BJ (cell line): ENCODE data around the gene SV2C. TPM values are rescaled to one million over a fixed set of nuclear protein-coding genes. Genes with fewer than 3 reads are reported as not detected.

Source experiments
- CTCF ChIA-PET: fragments of 350-600 bp; formaldehyde crosslinking; extraction: SDS; loops from one replicate; lab custom pipeline; 2021; ENCODE audit warnings: antibody characterized with exemption, inconsistent platforms; lab: Yijun Ruan, JAX
- POLR2A ChIA-PET: fragments of 300-600 bp; sonication (Branson Sonifier 250); formaldehyde crosslinking; extraction: SDS; loops from one replicate; lab custom pipeline; 2021; ENCODE audit warnings: antibody characterized with exemption; lab: Charles Lee
- DNase-seq: peaks from one replicate; pipeline ENCODE4 v3.0.0-alpha.2; 2011; ENCODE audit warnings: low read depth
- H3K27me3 ChIP-seq: 2 replicates; pipeline ENCODE4 v1.6.0; 2011; ENCODE audit warnings: low read length; ENCODE audit not compliant: control insufficient read depth, insufficient read depth
- H3K36me3 ChIP-seq: 2 replicates; pipeline ENCODE4 v1.5.1; 2011; ENCODE audit warnings: low read length; ENCODE audit not compliant: control insufficient read depth, insufficient read depth
- H3K4me3 ChIP-seq: 2 replicates; pipeline ENCODE4 v1.5.1; 2011; ENCODE audit warnings: low read depth, mild to moderate bottlenecking, control low read depth, low read length
- polyA plus RNA-seq: library from polyadenylated mRNA; depleted of rRNA; stranded (reverse); fragments of >200 nt; gene quantifications from 2 replicates; pipeline ENCODE4 v1.2.3, GENCODE V29; 2011
- TF ChIP-seq, protein P1 (sequence below): IDR thresholded peaks from 2 replicates; pipeline ENCODE4 v1.5.1; 2011; ENCODE audit warnings: low read depth, mild to moderate bottlenecking, control low read depth, inconsistent platforms, low read length, moderate library complexity; ENCODE audit not compliant: insufficient read depth

SV2C gene
- polyA plus RNA-seq, 1 experiment: not detected

DNA sequence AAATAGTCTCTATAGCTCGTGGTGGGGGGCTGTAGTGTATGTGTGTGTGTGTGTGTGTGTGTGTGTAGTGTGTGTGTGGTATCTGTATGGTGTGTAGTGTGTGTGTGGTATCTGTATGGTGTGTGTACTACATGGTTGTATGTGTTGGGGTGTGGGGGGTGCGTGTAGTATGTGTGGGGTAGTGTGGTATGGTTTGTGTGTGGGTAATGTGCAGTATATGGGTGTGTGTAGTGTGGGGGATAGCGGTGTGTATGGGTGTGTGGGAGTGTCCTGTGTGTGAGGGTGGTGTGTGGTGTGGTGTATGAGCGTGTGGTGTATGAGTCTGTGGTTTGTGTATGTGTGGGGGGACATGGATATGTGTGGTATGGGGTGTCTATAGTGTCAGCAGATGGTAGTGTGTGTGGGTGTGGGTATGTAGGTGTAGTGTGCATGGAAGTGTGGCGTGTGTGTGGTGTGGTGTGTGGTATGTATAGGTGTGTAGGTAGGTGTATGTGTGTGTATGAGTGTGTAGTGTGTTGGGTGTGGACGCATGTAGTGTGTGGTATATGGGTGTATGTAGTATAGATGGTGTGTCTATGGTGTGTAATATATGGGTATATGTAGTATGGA is 174.1 kb downstream of the SV2C start:
- POLR2A ChIA-PET: no interaction called here
- H3K4me3 ChIP-seq: no peak overlapping the region
- DNase-seq: no peak
- TF ChIP-seq, protein P1, sequence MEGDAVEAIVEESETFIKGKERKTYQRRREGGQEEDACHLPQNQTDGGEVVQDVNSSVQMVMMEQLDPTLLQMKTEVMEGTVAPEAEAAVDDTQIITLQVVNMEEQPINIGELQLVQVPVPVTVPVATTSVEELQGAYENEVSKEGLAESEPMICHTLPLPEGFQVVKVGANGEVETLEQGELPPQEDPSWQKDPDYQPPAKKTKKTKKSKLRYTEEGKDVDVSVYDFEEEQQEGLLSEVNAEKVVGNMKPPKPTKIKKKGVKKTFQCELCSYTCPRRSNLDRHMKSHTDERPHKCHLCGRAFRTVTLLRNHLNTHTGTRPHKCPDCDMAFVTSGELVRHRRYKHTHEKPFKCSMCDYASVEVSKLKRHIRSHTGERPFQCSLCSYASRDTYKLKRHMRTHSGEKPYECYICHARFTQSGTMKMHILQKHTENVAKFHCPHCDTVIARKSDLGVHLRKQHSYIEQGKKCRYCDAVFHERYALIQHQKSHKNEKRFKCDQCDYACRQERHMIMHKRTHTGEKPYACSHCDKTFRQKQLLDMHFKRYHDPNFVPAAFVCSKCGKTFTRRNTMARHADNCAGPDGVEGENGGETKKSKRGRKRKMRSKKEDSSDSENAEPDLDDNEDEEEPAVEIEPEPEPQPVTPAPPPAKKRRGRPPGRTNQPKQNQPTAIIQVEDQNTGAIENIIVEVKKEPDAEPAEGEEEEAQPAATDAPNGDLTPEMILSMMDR: no peak
- CTCF ChIA-PET: no interaction called here
- H3K36me3 ChIP-seq: no peaks in the 10 kb centered on the region
- no peaks in the 10 kb centered on the region for H3K27me3 ChIP-seq

DNA sequence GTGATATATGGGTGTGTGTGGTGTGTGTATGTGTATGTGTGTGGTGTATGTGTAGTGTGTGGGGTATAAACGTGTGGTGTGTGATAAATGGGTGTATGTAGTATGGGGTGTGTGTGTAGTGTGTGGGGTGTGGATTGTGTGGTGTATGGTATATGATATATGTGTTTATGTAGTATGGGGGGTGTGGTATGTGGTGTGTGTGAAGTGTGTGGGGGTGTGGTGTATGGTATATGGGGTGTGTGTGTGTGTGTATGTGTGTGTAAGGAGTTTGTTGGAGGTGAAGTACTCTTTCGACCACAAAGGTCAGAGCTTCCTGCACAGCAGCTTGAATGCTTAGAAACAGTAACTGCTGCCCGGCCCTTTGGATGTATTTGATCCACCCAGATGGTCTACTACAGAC is 174.7 kb downstream of the SV2C start:
- no peak for DNase-seq
- no peaks in the 10 kb centered on the region for H3K27me3 ChIP-seq
- TF ChIP-seq, protein P1: no peak
- H3K36me3 ChIP-seq: no peaks in the 10 kb centered on the region
- no peak overlapping the region for H3K4me3 ChIP-seq
- CTCF ChIA-PET: interaction anchor here (0.6 kb wide), 1 partner anchor 14 kb away, joined by 3 read pairs; no protein-coding TSS in a partner anchor
- POLR2A ChIA-PET: no interaction called here

DNA sequence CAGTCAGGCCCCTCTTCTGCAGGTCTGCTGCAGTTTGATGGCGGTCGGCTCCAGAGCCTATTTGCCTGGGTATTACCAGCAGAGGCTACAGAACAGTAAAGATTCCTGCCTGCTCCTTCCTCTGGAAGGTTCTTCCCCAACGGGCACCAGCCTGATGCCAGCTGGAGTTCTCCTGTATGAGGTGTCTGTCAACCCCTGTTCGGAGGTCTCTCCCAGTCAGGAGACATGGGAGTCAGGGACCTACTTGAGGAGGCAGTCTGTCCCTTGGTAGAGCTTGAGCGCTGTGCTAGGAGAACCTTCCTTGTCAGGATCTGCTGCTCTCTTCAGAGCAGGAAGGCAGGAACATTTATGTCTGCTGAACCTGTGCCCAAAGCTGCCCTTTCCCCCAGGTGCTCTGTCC is 181.5 kb downstream of the SV2C start:
- CTCF ChIA-PET: no interaction called here

DNA sequence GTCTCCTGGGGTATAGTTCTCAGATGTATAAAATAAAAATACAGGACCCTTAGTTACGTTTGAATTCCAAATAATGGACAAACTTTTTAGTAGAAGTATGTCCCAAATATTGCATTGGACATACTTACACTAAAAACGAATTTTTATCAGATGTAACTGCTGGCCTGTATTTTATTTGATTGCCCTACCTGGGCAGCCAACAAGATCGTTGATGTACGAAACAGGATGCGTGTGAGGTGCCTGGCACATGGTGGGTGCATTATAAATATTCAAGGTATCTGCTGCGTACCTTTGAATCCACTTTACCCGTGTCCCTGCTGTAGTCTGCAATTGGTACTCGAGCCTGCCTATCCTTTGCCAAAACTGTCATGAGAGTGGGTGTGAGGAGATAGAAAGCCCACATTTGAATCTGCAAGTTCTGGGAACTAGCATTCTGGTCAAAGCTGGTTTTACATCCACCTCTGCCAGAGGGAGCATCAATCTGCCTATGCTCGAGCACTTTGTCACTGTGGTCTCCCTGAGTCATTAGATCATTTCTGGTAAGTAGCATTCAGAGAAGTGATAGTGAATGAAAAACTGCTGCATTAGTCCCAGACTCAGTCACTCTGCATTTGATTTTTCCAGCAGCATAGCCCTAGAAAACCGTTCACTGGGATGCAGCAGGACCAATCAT is 186.2 kb downstream of the SV2C start:
- no peaks in the 10 kb centered on the region for H3K36me3 ChIP-seq
- DNase-seq: no peak
- H3K27me3 ChIP-seq: 0 out of 2 replicates have a peak, but pooled peaks cover 1% of the 10 kb centered on the region
- CTCF ChIA-PET: no interaction called here
- POLR2A ChIA-PET: no interaction called here
- no peak overlapping the region for H3K4me3 ChIP-seq
- TF ChIP-seq, protein P1: no peak

More for the DNA sequence above, 181.5 kb downstream of the SV2C start:
- TF ChIP-seq, protein P1: no peak
- Histone ChIP-seq H3K36me3 (no peaks in the 10 kb centered on the region), H3K27me3 (0 out of 2 replicates have a peak, but pooled peaks cover 1% of the 10 kb centered on the region), H3K4me3 (no peak overlapping the region)
- no peak for DNase-seq
- POLR2A ChIA-PET: no interaction called here

DNA sequence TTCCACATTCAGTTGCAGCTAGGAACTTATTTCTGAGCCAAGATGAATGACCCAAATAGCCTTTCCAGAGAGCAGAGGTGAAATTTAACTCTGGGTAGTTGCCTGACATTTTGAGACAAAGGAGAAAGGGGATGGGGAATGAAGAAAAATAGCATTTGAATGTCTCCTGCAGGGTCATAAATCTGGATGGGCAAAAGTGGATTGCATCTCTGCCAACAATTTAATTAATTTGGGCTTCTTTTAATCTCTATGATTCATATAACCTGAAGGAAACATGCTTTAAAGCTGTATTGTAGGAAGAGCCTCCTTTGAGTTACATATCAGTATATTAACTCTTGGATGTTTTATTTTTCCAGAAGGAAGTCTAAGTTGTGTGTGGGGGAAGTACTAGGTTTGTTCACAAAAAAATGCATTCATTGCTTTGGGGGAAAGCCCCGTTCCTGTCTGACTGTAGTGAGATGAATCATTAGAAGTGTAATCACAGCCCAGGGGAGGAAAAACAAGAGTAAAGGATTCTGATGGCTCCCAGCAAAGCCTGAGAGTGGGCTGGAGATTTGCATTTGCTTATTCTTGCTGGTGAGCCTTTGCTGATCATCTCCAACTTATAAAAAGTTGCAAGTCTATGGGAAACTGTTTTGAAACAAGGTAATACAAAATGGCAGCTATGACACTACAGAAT is 186.9 kb downstream of the SV2C start:
- no peak for DNase-seq
- ChIA-PET CTCF (no interaction called here), POLR2A (no interaction called here)
- no peak overlapping the region for H3K4me3 ChIP-seq
- 0 out of 2 replicates have a peak, but pooled peaks cover 1% of the 10 kb centered on the region for H3K27me3 ChIP-seq
- TF ChIP-seq, protein P1: no peak
- no peaks in the 10 kb centered on the region for H3K36me3 ChIP-seq
